GM19099 (cell line): ENCODE measurements around the gene HEPACAM.

Experiments used
- POLR2A ChIP-seq: IDR thresholded peaks from 3 replicates; pipeline ENCODE4 v1.6.1; 2011; ENCODE audit warnings: low read depth; ENCODE audit not compliant: insufficient read length; ENCODE audit errors: extremely low read depth

The HEPACAM gene, protein sequence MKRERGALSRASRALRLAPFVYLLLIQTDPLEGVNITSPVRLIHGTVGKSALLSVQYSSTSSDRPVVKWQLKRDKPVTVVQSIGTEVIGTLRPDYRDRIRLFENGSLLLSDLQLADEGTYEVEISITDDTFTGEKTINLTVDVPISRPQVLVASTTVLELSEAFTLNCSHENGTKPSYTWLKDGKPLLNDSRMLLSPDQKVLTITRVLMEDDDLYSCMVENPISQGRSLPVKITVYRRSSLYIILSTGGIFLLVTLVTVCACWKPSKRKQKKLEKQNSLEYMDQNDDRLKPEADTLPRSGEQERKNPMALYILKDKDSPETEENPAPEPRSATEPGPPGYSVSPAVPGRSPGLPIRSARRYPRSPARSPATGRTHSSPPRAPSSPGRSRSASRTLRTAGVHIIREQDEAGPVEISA

GRCh38 chr11:124935548-124936514, at the start of gene HEPACAM:
HEPACAM (minus strand) TSS chr11:124936047; CDS start chr11:124936006, 41 bp downstream.
- no peak for TF ChIP-seq POLR2A

DNA sequence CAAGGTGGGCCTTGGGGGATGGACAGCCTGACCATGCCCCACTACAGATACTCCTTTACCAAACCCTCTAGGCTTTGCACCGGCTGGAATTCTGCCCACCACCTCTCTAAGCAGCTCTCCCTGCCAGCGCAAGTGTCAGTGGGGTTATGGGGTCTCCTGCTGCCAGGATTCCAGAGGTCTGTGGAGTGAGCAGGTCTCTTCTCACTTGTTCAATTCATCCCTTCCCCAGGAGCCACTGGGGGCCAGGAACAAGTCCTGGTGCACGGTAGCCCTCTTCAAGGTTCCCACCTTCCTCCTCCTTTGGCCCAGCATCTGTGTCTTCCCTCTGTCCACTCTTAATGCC, 48.6 kb upstream of the HEPACAM start:
- TF ChIP-seq POLR2A = no peak

DNA sequence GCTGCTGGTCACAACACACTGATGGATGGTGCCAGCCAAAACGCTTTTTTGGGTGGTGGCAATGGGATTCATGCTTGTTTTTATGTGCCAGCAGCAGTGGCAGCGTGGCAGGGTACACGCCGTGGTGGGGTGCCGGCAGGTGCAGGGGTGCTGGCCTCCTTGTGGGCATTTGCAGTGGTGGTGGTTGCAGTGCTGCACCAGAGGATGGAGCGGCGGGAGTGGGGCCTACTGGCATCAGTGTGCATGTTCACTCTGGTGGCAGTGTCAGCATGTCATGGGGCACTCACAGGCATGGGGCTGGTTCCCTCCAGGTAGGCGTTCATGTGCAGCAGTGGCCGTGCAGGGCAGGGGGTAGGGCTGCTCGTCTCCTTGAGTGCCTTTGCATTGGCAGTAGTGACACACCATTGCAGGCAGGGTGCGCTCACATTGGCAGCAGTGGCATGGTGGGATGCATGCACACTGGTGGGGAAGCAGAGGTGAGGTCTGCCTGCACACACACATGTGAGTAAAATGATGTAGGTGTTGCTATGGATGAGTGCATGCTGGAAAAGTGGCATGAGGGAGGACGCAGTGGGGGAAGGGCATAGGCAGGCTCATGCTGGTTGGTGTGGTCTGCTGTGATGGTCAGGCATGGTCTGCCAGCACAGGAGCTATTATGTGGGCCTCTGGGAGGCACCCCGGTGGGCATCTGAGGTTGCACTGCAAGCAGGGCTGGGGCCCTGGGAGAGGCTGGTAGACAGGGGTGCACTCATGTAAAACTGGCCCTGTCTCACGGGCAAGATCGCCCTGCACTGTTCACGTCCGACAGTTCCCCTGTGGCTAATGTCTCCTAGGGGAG, 48.0 kb upstream of the HEPACAM start:
- TF ChIP-seq POLR2A = no peak

GRCh38 chr11:124982043-124982442, 46.2 kb upstream of the HEPACAM start:
- TF ChIP-seq POLR2A = no peak

GRCh38 chr11:124978316-124978715, 42.5 kb upstream of the HEPACAM start:
- TF ChIP-seq POLR2A = no peak

DNA sequence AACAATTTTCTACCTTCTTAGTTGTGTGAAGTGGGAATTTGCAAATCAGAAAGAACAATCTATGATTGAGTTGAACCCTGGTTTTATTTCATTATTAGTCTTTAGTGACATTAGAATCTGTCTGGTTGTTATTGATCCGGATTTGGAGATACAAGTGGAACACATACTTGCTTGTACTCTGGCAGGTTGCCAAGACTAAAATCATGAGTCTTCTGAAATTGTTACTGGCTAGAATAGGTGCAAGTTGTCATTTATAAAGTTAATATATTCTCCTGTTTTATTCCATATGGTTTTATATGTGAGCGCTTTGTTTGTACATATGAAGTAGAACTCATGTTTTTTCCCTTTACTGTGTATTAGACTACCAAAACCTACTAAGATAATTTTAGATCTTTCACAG, 41.2 kb upstream of the HEPACAM start:
- no peak for TF ChIP-seq POLR2A

- TF ChIP-seq POLR2A = no peak
Measured at GRCh38 chr11:124976531-124976930, 40.7 kb upstream of the HEPACAM start.

DNA sequence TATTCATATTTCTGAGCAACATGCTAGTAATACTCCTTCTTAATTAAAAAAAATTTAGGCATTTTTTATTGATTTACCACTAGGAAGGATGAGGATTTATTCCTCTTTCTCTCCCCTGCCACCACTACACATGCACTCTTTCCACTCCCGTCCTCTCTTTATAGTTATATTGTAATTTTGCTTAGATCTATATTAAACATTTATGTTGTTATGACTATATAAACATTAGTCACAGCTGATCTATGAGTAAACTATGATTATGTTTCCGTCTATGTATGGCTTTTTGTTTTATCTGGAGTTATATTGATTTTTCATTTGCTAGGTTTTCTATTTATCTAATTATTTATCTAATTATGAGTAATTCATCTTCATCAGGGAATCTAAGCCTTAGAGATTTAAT, 36.0 kb upstream of the HEPACAM start:
- TF ChIP-seq POLR2A = no peak

DNA sequence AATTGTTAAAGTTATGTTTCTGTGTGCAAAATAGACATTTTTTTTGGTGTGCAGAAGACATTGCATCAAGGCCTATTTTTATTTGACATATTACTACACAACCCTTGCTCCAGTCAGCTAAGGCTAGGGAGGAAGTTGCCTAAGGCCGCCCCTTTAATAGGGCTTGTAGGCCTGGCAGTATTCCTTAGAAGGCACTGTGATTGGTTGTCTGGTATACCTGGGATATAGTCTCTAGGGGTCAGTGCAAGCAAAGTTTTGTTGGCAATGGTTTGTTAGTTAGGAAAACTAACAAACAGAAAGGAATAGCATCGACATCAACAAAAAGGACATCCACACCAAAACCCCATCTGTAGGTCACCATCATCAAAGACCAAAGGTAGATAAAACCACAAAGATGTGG, 35.1 kb upstream of the HEPACAM start:
- TF ChIP-seq POLR2A = no peak

DNA sequence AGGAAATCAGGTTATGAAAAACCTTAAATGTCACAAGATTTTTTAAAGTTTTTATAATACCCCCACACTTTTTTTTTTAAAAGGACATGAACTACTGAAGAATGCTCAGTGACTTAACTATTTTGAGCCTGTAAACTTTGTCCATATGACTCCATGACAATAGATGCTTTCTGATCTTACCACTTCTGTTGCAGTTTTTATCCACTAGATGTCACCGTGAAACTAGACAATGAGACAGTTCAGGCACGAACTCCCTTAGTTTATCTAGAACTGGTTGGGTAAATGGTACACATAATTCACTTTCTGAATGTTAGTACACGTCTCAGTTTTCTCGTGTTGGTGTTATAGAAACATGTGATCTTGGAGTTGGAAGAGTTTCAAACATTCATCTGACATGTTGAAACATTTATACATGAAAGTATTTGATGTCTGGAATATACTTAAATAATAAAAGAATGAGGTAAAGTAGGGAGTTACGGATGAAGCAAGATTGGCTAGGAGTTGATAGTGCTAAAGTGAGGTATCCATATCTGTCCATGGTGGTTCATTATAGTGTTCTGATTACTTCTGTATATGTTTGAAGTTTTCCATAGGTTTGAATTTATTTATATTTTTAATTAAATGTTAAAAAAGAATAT, 26.2 kb upstream of the HEPACAM start:
- no peak for TF ChIP-seq POLR2A

DNA sequence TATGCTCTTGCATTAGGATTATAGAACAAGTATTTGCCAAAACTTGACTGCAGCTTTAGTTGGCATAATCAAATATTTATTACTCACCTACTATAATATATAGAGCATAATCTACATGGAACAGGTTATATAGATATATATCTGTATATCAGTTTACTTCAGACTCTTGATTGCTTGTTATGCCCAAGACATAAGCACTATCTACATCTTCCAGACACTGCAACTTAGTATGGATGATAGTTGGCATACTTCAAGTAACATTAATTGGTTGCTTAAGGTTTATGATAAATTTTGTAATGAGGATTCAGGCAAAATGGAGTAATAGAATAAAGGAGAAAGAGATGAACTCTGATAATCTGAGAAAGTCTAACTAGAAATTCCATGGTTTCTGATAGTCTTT, 19.2 kb upstream of the HEPACAM start:
- TF ChIP-seq POLR2A = no peak

DNA sequence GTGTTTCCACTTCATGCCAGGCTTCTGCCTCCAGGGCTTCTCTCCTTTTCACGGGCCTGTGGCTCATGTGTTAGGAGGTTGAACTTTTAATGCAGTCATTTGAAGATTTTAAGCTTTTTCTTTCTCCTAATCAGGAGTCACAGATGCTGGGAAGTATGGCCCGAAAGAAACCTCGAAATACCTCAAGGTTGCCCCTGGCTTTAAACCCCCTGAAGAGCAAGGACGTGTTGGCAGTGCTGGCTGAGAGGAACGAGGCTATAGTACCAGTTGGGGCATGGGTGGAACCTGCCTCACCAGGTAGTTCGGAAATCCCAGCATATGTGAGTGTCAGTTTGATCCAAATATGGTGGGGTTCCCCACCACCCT, 18.7 kb upstream of the HEPACAM start:
- no peak for TF ChIP-seq POLR2A

DNA sequence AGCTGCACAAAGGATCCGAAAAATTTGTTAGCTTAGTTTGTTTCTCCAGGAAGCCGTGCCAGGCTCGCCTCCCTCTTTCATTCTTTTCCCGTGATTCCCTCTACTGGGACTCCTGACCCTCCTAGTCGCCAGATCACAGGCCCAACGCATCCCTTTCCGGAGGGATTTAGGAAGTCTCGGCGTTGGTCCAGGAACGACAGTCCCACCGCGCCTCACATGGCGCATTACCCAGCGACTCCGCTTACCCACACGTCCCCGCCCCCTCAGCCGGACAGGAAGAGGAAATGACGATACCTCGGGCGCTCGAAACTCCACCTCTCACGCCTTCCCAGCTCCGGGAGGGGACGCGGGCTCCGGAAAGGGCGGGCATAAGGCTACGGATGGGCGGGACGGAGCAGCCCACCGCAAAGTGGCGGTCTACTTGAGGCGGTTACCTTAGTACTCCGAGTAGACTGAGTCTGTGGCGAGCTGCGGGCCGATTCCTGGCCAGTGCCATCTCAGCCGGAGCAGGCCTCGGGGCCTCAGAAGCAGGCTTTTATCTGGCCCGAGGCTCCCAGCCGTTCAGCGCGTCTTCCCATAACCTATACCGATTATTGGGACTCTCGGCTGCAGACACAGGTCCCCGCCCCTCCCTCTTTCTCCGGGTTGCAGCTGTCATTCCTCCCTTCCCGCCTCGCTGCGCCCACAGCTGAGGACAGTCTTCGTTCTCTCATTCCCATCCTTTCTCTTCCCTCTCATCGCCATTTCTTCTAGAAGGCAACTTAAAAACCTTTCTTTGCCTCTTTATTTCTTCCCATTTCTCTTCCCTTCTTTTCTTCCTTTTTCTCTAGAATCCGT, 18.1 kb upstream of the HEPACAM start, which contains the start of gene CCDC15:
TSS of gene CCDC15 (plus strand) at position 450 of the 837 bp plus-strand sequence. CDS start 531 bp downstream, outside the sequence.
- TF ChIP-seq POLR2A = peak; percentile 97

GRCh38 chr11:124951341-124951740, 15.5 kb upstream of the HEPACAM start:
- no peak for TF ChIP-seq POLR2A
